Colonic mucosa (tissue), 4 donors: ENCODE results near the gene ERICH2. TPM values are rescaled to one million over a fixed set of nuclear protein-coding genes. Genes with fewer than 3 reads are reported as not detected.
A peak's percentile ranks its signal among the peaks of the same experiment; 100 is the strongest.

ENCODE experiments used
- DNase-seq: peaks from one replicate; pipeline ENCODE4 v3.0.0-alpha.2; 2020
- H3K27ac ChIP-seq: fragments of 200-600 bp; one replicate; pipeline ENCODE4 v1.8.0; 2021
- H3K27me3 ChIP-seq: fragments of 200-600 bp; one replicate; pipeline ENCODE4 v1.8.0; 2021
- H3K36me3 ChIP-seq: fragments of 200-600 bp; one replicate; pipeline ENCODE4 v1.8.0; 2021
- H3K4me1 ChIP-seq: fragments of 200-600 bp; one replicate; pipeline ENCODE4 v1.8.0; 2021; ENCODE audit warnings: mild to moderate bottlenecking
- H3K4me3 ChIP-seq: fragments of 200-600 bp; one replicate; pipeline ENCODE4 v1.8.0; 2021
- H3K9ac ChIP-seq, 2 donors: one replicate each; pipeline ENCODE4 v1.7.0; 2013; ENCODE audit warnings: control low read depth in 2 of 2, low read depth in 2 of 2, low read length in 2 of 2
- H3K9me3 ChIP-seq: fragments of 200-600 bp; one replicate; pipeline ENCODE4 v1.8.0; 2021
- intact Hi-C: fragments of 100-400 bp; cut with DNase I; formaldehyde crosslinking; loops from one replicate; pipeline ENCODE4 v1.14.1; 2022
- total RNA-seq, 2 donors: library from RNA; stranded (reverse); fragmentation: NEBNext Ultra II Directional in 1 of 2; extraction: Animal tissue kit (Norgen Biotek cat#: 25700) in 1 of 2; gene quantifications; one replicate each; pipeline ENCODE4 v1.2.1, GENCODE V29; 2021
- TF ChIP-seq, protein P1 (sequence below): fragments of 200-600 bp; IDR thresholded peaks from one replicate; pipeline ENCODE4 v1.8.0; 2022; ENCODE audit warnings: antibody characterized with exemption, mild to moderate bottlenecking
- donor health status: healthy.
- donor health status: DM: no; HTN: no; CAD: no.
- donor health status: DM: no; HTN: no; CAD: no.

Gene ERICH2
- total RNA-seq, 2 donors from 2014 or later, result not detected

DNA sequence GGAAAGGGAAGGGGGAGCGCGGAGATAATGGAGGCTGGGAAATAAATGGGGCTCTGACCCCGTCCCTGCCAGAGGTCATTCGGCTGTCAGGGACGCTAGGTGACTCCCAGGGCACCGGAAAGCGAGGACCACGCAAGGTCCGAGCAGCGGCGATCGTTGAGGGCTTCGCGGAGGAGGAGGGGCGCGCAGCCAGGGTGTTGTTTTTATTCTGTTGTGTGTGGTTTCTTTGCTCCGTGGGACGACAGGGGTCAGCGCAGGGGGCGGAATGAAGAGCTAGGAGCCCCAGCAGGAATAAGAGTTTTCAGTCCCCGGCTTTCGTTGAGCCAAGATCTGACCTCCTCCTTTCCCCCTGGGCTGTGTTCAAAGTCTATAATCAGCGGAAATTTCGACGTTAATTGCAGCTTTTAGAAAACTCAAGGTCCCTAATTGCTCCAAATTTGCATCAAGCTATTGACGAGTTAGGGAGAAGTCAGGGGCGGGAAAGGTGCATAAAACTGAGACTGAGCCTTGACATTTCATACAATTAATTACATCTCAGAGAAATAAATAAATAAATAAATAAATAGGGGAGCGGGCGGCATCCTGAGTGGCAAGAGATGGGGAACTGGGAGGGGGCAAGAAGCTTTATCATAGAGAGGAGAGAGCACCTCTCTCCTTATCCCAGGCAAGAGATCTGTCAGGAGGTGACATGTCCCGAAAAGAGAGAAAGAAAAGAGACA is 48.7 kb downstream of the ERICH2 start:
- intact Hi-C loops, result loop anchor here (5.0 to 10.0 kb wide), 2 partner anchors 334 to 582 kb away; no protein-coding TSS in a partner anchor

DNA sequence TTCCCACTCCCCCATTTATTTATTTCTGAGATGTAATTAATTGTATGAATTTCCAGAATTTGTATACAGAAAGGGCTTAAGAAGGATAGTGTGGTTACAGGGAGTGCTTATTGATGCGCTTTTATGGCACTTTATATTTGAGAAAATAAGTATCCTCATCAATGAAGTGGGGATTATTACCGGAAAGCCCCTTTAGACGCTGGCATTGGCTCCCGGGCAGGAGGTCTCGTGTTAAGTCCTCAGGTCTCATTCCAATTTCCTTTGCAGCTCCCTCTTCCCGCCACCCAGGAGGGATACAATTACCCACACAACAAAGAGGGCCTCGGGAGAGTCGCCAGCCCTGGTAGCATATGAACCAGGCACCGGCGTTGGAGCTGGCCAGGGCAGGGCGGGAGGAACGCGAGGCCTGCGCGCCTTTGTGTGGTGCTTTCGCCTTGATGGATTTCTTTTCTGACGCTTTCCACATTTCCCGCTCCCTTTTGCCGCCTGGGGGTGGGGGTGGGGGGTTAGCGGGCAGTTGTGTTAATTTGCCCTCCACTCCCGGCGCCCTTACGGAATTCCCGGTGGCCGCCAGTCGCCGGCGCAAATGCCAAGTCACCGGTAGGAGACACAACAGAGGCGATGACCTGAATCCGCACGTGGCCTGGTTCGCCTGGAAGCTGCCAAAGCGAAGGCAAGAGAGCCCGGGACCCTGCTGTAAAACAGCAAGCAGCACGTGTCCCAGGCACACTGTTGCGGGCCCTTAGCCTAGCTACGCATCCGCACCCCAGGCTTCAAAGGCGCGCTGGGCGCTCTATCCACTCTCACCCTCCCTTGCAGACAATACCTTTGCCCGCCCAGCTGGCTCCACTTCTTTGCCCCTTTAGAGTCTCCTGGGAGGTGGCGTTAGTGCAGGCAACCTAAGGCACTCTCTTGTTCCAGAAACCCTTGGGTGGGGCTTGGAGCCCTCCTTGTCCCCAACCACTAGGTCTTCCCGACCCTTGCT is 49.8 kb downstream of the ERICH2 start:
- TF ChIP-seq, protein P1, sequence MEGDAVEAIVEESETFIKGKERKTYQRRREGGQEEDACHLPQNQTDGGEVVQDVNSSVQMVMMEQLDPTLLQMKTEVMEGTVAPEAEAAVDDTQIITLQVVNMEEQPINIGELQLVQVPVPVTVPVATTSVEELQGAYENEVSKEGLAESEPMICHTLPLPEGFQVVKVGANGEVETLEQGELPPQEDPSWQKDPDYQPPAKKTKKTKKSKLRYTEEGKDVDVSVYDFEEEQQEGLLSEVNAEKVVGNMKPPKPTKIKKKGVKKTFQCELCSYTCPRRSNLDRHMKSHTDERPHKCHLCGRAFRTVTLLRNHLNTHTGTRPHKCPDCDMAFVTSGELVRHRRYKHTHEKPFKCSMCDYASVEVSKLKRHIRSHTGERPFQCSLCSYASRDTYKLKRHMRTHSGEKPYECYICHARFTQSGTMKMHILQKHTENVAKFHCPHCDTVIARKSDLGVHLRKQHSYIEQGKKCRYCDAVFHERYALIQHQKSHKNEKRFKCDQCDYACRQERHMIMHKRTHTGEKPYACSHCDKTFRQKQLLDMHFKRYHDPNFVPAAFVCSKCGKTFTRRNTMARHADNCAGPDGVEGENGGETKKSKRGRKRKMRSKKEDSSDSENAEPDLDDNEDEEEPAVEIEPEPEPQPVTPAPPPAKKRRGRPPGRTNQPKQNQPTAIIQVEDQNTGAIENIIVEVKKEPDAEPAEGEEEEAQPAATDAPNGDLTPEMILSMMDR, result no peak
- H3K4me1 ChIP-seq, result peaks cover 17% of the 10 kb centered on the region
- H3K9ac ChIP-seq, result no peak overlapping the region
- no peak for DNase-seq
- peaks cover 84% of the 10 kb centered on the region for H3K27me3 ChIP-seq
- no peak overlapping the region for H3K27ac ChIP-seq
- no peak overlapping the region for H3K4me3 ChIP-seq
- no peaks in the 10 kb centered on the region for H3K36me3 ChIP-seq
- intact Hi-C loops, result loop anchor here (5.0 to 10.0 kb wide), 2 partner anchors 335 to 583 kb away; no protein-coding TSS in a partner anchor
- H3K9me3 ChIP-seq, result no peaks in the 10 kb centered on the region

More for the DNA sequence above, 48.7 kb downstream of the ERICH2 start:
- Histone ChIP-seq H3K9me3 (no peaks in the 10 kb centered on the region), H3K27ac (no peak overlapping the region), H3K27me3 (peaks cover 93% of the 10 kb centered on the region), H3K4me3 (no peak overlapping the region), H3K9ac (no peak overlapping the region), H3K4me1 (peaks cover 17% of the 10 kb centered on the region), H3K36me3 (no peaks in the 10 kb centered on the region)
- DNase-seq, result no peak
- TF ChIP-seq, protein P1, result no peak

DNA sequence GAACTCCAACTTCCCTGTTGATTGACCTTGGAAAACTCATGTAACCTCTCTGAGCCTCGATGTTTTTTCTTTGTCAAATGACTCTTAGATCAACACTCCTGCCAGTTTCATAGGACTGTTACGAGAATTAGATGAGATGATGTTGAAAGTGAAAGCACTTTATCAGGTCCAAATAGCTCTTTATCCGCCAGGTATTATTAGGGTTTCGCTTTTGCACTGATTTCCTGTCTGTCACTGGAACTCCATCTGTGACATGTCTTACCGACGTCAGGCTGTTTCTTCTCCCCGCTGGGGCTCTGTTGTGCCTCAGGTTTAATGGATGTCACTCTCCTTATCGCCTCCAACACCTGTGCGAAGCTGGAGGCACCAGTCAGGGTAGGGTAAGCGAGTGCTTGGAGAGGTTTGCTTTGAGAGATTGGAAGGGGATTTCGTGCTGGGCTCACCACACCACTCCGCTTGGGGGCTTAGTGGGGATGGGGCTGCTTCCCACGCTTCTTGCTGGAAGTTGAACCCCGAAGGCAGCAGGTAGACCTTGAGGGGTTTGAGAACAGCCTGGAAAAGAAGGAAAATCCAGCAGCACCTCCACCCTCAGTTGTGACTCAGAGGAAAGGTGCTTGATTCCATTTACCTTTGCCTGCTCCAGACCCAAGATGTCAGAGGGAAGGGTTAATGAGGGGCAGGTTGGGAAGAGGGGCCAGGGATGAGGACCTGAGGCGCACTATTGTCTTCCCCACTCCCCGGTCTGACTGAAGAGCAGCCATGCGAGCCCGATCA is 50.8 kb downstream of the ERICH2 start:
- no peak overlapping the region for H3K27ac ChIP-seq
- no peak for DNase-seq
- H3K36me3 ChIP-seq, result no peaks in the 10 kb centered on the region
- H3K9ac ChIP-seq, result no peak overlapping the region
- H3K4me1 ChIP-seq, result peaks cover 11% of the 10 kb centered on the region
- H3K27me3 ChIP-seq, result peaks cover 78% of the 10 kb centered on the region
- intact Hi-C loops, result no loop called here
- TF ChIP-seq, protein P1, result no peak
- peak overlapping the region; percentile 5 for H3K4me3 ChIP-seq
- no peaks in the 10 kb centered on the region for H3K9me3 ChIP-seq

DNA sequence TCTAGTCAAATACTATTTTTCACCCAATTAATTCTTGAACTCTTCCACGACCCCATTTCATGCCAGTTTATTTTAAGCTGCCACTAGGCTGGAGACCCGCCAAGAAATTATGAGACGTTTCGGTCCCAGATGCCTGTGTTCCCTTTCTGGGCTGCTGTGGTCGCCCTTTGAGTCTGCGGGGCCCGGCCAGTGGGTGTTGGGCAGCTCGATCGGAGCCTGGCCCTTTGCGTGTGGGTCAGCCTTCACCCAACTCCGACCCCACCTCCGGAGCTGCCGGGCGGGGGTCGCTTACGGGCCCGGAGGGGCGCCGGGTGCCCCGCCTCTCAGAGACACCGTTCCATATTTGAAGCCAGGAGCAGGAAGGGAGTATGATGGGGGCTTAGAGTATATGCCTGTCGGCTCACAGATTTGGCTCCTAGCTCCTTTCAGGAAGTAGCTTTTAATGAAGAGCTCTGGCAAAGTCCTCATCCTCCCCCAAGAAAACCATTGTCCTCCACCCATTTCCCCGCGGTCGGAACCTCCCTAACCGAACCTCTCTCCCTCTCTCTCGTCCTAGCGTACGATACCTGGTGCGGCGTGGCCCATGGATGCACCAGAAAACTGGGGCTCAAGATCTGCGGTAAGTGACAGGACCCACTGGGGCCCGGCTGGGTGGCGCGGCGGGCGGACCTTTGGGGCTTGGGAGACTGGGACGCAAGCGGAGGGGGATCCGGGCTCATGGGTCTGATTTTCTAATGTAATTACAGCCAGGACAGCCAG is 51.5 kb downstream of the ERICH2 start:
- intact Hi-C loops, result no loop called here
- TF ChIP-seq, protein P1, result no peak
- Histone ChIP-seq H3K4me3 (no peak overlapping the region), H3K4me1 (peaks cover 6% of the 10 kb centered on the region), H3K9ac (no peak overlapping the region), H3K36me3 (no peaks in the 10 kb centered on the region), H3K9me3 (no peaks in the 10 kb centered on the region), H3K27me3 (peaks cover 73% of the 10 kb centered on the region), H3K27ac (no peak overlapping the region)
- no peak for DNase-seq
